GM10847 (cell line): ENCODE data around the gene STOX2.

ENCODE experiments used
- POLR2A ChIP-seq: IDR thresholded peaks from 2 replicates; pipeline ENCODE4 v1.6.1; 2011; ENCODE audit not compliant: insufficient read length; ENCODE audit errors: extremely low read depth

Gene STOX2

DNA sequence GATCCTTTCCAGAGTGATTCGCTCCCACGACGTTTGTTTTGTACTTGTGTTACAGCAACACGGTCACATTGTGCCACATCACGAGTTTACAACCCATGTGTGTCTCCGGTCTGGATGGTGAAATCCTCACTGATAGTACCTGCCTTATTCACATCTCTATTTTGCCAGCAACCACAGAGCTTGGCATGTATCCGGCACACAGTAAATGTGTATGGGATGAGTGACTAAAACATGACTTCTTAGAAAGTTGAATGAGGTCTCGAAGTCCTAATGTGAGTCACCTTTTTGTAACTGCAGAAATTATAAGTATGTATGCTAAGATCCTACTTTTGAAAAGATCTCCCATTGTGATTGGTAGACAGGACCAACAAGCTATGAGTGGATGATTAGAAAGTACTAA lies 7.5 kb downstream of the STOX2 start:
- TF ChIP-seq POLR2A, result no peak

DNA sequence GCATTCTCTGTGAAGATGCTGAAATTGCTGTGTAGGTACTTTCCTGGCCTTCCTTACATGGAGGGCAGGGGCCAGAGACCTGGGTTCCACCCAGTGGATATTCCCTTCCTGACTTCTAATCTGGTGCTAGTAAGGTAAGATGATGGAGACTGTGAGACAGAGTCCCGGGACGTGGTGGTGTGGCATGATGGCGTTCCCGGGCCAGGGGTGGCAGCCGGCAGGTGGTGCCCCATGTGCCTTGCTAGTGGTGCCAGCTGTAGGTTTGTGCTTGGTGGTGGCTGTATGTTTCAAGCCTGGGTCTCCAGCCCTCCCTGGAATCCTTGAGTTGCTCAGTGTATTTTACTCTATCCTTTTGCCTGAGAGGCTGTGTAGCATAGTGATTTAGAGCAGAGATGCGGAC lies 10.9 kb downstream of the STOX2 start:
- no peak for TF ChIP-seq POLR2A

DNA sequence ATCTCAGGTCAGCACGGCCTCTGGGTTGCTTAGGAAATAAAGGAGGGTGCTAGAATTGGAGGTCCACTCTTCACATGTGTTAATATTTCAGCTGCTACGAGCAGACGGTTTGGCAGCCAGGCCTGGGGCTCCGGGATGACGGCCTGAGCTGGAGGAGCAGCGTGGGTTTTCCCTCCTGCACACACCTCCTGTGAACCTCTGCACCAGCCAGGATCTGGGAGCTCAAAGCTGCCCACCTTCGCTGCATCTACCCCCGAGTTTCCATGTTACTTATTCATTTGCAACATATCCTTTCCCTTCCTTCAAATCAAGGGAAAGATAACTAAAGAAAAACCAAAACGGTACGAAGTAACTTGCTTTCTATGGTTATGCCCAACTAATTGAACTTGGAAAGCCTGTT lies 13.6 kb downstream of the STOX2 start:
- TF ChIP-seq POLR2A, result no peak

DNA sequence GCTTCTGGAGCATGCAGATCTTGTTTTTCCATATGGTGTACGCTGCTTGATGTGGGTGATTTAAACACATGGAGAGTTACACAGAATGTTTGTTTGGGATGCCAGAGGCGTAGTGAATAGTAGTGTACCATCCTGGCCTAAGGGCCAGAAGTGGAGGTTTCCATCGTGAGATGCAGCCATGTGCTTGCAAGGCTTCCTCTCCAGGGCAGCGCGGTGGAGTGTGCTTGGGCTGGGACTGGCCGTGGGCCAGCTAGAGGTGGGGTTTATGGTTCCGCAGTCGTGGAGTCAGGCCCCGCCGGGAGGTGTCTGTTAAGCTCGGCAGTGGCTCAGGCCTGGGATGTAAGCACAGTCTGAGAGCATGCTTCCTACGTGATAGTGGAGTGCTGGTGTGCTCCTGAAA lies 14.0 kb downstream of the STOX2 start:
- no peak for TF ChIP-seq POLR2A

DNA sequence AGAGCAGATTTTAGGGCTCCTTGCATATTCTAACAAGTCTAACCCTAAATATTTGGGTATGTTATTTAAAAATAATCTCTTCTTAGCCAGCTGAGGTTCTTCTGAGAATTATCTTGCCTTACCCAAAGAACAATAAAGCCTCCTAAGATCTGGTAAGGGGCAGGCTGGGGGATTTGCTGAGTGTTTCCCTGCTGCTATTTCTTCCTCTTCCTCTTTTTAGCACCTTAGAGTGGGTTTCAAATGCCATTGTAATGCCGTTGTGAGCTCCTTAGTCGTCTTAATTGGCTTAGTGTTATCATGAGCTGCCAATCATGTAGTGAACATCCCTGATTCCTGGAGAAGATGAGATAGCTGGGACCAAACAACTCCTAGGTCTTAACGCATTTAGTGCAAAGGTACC lies 15.4 kb downstream of the STOX2 start:
- TF ChIP-seq POLR2A, result no peak

DNA sequence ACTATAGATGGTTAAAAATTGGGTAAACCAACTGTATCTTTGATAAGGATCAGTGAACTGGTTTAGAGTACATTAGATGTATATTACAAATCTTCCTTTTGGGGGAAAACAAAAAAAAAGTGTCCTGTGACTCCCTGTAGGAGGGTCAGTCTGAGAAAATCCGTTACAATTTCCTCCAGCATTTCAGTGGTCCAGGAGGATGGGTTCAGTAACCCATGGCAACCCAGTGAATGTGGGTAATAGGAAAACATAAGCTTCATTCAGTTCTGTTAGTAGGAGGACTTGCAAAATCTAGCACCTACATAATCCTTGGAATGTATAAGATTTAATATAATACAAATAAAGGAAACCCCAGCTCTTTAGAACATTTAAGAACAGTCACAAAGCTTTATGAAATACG lies 16.2 kb downstream of the STOX2 start:
- no peak for TF ChIP-seq POLR2A

DNA sequence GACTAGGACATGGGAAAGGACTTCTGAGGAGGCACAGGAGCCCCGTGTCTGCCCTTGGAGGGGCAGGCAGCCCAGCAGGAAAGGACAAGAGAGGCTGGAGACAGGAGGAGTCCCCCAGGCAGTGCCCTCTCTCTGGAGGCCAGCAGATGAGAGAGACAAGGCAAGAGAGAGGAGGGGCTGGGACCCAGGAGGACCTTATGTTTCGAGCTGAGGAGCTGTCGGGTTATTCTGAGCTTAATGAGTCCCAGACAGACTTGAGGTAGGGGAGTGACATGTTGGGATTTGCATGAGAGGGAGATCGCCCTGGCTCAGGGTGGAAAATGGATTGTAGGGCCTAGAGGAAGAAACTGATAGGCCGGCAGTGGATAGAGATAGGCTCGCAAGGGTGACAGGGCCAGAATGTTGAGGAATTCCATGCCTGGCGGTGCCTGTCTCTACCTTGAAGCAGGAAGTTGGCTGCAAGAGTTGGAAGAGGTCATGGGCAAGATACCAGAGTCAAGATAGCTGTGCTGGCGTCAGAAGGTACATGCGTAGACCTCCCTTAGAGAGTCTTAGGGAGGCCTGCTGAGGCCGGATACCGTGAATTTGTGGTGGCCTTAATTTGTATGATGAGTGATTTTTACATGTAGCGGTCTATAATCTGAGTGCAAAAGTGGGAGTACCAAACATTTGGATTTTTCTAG lies 19.4 kb downstream of the STOX2 start:
- TF ChIP-seq POLR2A, result no peak

DNA sequence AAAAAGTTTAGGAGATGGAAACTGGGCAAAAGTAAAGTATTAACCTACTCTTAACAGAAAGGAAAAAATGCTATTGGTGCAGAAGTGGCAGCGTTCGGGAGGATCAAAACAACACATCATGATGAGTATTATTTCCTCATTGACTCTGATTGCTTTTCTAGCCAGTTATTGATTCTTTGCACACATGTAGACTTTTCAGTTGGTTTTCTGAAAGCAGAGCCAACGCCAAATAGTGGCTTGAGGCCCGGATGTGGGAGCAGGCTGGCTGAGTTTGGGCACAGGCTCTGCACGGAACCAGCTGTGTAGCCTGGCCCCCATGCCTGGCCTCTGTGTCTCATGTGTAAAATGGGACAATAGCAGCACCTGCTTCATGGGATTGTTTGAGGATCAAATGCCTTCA lies 21.8 kb downstream of the STOX2 start:
- no peak for TF ChIP-seq POLR2A

DNA sequence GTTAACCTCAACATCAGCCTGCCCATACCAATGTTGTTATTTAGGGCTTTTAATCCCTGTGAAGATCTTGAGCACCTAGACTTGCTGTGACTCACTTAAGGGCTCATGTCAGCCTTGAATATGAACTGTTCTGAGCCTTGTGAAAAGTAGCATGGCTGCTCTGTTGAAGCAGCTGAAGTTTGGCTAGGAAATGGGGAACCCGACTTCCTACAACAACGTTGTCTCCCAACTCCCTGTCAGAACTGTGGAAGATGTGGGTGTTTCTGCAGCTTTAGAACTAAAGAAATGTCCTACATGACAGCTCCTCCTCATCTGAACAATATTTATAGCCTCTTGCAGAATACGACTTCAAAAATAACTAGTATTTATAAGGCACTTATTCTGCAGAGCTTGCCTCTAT lies 27.5 kb downstream of the STOX2 start:
- TF ChIP-seq POLR2A, result no peak

DNA sequence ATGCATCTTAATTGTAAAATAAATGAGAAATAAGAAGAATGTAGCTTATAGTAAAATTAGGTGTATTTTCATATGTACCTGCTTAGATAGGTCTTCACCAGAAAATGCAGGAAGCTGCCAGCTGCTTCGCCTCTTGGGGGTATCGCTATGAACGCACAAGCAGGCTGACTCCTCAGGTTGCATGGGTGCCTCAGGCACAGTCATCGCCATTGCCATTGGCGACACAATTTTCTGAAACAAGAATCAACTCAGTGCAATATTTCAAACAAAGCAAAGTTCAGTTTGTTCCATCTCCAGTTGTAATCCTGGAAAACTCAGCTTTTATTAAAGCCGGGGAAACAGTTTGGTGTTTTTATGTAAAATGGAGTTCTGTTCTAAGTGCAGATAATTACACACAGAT lies 29.7 kb downstream of the STOX2 start:
- TF ChIP-seq POLR2A, result no peak

DNA sequence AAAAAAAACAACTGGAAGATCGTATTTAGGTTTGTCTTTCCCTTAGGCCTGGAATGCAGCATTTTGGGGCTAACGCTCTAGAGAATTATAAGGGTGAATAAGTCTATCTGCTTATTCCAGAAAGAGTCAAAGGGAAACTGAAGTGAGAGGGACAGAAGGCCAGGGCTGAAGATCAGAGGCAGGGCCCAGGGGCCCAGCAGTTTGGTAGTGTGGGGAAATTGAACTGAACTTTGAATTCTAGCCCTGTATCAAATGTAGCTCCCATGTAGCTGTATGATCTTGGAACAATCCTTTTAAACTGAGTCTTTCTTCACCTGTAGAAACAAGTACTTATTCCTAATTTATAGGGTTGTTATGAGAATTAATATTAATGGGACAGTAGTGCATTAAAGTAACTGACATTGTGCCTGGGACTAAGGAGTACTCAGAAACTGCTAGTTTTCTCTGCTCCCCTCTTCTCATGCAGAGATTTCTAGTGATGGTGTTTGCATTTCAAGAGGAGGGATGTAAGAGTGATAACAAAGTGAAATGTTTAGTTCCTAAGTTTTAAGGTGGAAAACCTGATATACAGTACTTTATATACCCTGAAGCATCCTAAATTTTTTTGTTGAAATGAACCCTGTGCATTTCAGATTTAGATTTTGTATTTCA lies 30.4 kb downstream of the STOX2 start:
- no peak for TF ChIP-seq POLR2A

DNA sequence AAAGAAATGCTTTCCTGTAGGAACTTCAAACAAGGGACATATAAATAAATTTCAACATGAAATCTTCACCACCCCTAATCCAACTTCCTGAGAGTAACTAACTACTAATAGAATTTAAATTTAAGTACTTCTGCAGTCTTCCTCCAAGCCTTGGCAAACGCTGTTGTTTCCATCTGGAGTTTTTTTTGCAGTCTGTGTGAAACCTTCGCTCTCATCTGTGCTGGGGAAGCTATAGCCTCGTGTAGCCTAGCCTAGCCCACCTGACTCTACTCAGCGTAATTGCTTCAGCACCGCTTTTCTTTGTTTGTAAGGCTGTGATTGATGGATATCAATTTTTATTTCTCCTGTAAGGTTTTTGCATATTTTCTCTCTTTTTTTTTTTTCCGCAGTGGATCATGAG lies 30.9 kb downstream of the STOX2 start:
- TF ChIP-seq POLR2A, result no peak

DNA sequence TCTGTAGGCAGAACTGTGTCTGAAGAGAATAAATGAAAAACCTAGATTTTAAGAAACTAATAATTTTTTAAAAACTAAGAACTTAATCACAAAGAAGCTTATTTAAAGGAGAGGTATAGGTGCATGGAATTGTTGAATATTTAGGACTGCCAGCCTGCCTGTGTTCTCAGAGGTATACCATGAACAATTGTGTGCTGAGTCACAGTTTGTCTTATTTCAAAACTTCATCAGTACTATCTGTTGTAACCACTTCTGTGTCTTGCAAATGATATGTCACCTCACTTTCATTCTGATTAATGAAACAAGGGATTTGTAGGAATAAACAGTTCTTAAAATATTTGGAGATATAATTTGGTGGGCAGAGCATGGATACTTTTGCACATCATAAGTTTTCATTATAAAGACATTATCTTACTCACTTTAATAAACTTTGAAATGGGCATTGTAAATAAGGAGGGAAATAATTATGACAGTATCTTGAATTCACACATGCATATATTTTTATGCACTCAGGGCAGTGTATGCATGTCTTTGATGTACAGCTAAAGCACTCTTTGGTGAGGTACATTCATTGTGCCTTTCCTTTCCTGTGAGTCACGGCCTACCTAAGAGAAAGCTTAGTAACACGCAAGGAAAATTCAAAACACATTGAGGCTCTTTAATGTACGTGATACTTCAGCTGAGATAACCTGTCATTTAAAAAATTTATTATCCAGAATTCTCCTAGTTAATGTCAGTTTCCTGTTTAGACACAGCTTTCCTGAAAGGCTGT lies 31.7 kb downstream of the STOX2 start:
- TF ChIP-seq POLR2A, result no peak

DNA sequence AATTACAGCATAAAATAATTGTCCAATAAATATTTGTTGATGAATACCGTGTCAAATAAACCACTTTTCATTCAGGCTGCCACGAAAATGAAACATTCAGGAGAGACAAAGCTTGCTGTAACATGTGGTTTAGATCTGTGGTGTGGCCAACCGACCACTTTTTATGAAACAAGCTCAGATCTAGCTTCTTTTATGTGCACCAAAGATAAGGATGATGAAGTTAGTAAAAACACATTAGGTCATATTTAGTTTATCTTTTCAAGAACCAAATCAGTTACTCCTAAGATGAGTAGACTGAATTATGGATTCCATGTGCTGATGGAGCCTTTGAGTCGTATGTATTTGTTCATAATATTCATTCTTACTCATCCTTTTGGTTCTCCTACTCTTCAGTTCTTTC lies 35.8 kb downstream of the STOX2 start:
- TF ChIP-seq POLR2A, result no peak

DNA sequence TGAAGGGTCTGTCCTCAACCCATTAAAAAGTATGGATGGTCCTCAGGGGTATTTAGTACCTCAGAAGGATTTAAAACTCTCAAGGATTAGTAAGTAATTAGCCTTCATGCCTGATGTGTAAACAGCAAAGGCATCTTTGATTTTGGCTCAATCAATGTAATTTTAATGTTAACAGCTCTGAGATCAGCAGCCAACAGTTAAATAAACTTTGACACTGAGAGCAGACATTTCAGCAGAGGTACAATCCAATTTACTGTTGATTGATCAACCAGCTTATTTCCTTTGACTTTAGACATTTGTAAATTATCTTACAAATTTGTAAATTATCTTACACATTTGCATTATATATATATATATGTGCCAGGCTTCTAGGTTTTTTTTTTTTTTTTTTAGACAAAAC lies 36.9 kb downstream of the STOX2 start:
- TF ChIP-seq POLR2A, result no peak

DNA sequence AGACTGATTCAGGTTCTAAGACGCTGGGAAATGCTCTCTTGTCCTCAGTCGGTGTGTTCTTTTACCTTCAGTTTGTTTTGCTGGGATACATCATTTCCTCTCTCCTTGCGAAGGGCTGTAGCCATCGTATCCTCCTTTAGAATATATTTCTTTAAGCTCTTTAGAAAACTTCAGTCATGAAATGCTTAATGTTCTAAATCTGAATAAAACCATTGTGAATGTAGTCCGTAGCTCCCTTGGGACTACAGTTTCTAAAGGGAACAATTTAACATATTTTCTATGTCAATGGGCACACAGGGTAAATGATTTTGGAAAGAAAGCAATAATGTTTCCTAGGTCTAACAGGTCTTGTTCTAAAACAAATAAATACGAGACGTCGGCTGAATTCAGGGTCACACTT lies 40.6 kb downstream of the STOX2 start:
- TF ChIP-seq POLR2A, result no peak

DNA sequence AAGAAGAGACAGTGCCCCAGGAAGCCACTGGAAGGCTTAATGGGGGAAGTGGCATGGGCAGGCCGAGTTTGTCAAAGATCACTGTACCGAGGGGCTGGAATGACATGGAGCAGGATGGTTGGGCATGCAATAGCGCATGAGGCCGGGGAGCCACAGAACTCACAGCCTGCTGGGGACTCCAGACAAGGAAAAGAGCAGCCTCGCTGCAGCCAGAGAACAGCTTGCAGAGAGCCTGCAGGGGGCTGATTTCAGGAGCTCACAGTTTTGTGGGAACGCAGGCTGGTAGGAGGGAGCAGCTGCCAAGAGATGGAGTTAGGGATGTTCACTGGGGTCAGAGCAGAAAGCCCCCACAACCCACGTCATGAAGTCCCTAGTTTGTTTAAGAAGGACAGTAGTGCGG lies 45.4 kb downstream of the STOX2 start:
- no peak for TF ChIP-seq POLR2A
